ENCODE measurements around the gene CIDEB. TPM values are rescaled to one million over a fixed set of nuclear protein-coding genes. Genes with fewer than 3 reads are reported as not detected.
A peak's percentile ranks its signal among the peaks of the same experiment; 100 is the strongest.

The CIDEB gene
- total RNA-seq, 1 donor from 2014 or later: 2.4 TPM

DNA sequence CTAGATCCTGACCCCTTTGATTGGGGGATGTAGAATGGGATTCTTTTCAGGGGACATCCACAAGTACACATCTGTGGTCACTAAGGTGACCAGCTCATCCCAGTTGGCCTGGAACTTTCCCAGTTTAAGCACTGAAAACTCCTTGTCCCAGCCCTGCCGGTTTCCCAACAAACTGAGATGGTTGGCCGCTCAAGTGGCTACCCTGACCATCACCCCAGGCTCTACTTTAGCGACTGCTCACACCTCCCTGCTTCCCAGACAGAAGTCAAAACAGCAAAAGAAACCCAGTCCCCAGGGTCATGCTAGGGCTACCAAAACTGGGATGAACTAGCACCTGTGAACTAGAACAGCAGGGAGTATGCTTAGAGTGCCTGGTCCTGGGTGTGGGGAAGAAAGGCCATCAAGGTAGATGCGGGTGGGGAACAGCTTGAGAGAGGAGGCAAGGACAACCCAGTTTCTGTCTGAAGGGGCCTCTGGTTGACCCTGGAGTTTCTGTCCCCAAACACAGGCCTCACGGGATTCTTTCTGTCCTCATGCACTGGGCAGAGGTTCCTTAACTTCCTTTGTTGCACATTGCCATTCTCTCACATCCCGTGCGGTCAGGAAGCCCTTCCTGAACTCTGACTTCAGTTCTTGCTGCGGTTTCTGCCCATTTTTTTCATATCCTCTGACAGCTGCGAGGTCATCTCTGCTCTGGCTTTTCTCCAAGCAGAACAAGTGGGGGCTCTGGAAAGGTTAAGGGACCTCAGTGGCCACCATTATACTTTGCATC lies 5.1 kb upstream of the CIDEB start:
- peak; percentile 55 to 79 for DNase-seq (ENCODE audit: low read depth in 2 of 2)

DNA sequence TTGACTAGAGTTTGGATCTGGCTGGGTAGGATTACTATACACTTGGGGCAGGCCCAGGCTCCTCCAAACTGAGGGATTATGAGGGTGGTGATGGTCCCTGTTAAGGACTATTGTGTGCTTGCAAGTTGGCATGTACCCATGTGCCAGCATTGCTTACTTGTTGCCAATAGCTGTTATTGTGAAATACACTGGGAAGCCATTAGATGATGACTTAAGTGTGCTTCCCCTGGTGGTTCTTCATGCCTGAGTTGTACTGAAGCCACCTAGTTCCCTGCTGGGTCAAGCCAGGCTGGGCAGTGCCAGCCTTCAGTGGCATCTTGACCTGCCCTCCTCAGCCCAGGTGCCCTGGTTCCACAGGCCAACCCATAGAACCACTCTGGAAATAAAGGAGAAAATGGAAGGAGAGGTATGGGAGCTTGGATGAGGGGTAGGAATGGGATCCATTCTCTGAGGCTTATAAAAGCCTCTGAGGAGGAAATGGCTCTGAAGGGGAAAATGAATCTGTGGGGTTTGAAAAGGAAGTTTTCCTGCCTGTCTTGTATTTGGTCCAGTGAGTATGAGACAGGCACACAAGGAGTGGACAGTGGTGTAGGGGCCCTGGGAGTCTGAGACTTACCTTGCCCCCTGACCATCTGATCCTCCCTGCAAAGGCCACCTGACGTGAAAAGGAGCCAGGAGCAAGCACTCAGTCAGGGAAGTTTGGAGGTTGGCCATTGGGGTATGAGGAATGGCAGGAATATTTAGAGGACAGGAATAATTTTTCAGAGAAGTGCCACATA lies 4.2 kb upstream of the CIDEB start:
- no peak for DNase-seq (ENCODE audit: low read depth in 2 of 2)

DNA sequence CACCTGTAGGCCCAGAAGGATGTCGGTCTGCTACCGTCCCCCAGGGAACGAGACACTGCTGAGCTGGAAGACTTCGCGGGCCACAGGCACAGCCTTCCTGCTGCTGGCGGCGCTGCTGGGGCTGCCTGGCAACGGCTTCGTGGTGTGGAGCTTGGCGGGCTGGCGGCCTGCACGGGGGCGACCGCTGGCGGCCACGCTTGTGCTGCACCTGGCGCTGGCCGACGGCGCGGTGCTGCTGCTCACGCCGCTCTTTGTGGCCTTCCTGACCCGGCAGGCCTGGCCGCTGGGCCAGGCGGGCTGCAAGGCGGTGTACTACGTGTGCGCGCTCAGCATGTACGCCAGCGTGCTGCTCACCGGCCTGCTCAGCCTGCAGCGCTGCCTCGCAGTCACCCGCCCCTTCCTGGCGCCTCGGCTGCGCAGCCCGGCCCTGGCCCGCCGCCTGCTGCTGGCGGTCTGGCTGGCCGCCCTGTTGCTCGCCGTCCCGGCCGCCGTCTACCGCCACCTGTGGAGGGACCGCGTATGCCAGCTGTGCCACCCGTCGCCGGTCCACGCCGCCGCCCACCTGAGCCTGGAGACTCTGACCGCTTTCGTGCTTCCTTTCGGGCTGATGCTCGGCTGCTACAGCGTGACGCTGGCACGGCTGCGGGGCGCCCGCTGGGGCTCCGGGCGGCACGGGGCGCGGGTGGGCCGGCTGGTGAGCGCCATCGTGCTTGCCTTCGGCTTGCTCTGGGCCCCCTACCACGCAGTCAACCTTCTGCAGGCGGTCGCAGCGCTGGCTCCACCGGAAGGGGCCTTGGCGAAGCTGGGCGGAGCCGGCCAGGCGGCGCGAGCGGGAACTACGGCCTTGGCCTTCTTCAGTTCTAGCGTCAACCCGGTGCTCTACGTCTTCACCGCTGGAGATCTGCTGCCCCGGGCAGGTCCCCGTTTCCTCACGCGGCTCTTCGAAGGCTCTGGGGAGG lies 3.1 kb upstream of the CIDEB start, which contains the start of gene LTB4R:
Gene LTB4R, plus strand, starts transcription at position 857 of the 959 bp plus-strand sequence. CDS start 4,150 bp downstream, outside the sequence.
- peak; percentile 82 to 89 for DNase-seq (ENCODE audit: low read depth in 2 of 2)

DNA sequence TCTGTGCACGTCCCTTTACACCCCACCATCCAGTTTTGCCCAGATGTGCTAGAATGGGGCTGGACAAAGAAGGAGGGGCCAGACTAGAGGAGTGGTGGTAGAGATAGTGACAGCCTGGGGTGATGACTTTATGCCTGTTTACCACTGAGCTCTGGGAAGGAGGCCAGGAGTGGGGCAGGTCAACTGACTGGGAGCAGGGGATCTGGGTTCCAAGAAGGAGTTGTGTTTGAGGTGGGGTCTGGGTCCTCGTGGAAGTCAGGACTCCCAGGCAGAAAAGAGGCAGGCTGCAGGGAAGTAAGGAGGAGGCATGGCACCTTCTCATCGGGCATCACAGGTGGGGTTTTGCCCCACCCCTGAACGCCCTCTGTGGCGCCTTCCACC lies 2.5 kb upstream of the CIDEB start:
- DNase-seq (ENCODE audit: low read depth in 2 of 2): no peak

DNA sequence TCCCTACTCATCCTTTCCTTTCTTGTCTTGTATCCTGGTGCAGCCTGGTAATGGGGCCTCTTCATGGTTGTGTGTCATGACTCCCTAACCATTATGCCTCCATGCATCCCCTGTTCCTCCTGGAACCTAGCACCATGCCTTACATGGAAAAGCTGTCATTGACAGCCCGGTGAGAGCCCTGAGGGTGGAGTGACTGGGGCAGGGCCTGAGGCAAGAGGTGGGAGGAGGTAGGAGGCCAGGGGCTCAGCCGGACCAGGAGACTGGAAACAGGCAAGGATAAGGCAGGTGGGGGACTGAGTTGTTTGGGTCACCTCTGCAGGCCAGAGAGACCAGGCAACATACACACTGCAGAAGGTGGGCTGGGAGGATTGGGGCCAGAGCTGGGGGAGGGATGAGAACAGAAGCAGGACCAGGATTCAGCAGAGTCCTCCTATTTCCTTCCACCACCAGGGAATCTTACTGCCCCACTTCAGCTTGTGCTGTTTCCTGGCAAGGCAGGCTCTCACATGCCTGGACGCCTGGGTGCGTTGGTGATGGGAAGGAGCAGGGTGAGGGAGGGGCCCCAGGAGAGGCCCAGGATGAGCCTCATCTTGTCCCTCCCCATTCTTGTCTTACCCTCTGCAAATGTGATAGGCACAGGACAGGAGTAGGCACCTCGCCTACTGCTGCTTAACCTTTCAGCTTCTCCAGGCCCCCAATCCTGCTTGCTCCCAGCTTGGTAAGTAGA lies 1.9 kb upstream of the CIDEB start, which contains the start of gene LTB4R2:
Gene LTB4R2, plus strand, starts transcription at position 603 of the 727 bp plus-strand sequence. CDS start 525 bp downstream, outside the sequence.
- DNase-seq (ENCODE audit: low read depth in 2 of 2): no peak

DNA sequence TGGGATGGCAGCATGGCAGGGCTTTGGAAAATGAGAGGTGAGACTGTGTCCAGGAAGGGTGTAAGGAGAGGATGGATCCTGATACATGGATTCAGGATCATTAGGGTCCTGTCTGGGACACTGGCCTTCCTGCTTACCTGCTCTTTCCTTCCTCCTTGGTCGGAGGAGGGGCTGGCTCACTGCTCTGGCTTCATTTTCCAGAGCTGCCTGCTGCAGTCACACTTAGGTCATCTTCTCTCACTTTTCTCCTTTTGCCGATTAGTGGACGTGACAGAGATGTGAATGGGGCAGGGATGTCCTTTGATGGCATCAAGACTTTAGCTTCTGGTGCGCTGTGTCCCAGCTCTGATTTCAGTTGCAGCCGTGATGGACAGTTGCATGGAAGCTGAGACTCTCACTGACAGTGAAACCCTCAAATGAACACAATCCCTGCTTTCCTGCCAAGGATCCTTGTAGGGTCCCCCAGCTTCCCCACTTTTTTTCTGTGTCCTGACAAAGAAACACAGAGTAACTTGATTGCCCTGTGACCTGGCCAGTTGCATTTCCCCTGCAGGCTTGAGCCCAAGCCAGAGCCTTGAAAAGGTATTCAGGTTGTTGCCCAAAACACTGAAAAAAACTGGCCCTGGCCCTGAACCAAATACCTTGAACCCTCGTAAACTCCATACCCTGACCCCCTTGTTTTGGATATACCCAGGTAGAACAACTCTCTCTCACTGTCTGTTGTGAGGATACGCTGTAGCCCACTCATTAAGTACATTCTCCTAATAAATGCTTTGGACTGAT lies 756 bp upstream of the CIDEB start:
- no peak for DNase-seq (ENCODE audit: low read depth in 2 of 2)

DNA sequence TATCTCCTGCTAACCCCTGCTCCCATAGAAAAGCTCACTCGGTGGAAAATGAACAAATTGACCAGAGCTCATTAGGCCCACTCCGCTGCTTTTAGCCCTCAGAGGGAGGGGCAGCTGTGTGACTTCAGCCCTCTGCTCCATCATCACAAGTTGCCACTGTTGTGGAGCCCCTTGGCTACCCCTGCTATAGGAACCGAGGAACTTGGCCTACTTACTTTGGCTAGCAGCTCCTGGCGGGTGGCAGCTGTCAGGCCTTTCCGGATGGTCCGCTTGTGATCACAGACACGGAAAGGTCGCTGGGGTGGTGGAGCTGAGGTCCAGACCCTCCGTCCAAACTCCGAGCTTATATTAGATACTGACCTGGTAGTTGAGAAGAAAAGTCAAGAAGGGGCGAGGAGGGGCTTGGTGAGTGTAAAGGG lies 612 bp downstream of the CIDEB start:
- no peak for DNase-seq (ENCODE audit: low read depth in 2 of 2)

DNA sequence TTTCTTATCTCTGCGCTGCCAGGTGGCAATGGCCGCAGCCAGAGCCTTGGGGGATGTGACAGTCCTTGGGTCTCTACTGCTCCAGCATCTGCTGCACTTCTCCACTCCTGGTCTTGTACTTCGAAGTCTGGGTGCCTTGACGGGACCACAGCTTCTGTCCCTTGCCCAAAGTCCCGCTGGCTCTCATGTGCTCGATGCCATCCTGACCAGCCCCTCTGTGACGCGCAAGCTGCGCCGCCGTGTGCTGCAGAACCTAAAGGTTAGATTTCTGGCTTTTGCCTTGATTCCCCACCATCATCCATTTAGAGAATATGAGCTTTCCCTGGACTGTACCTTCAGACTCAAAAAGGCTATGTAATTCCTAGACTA lies 3.8 kb downstream of the CIDEB start:
- no peak for DNase-seq (ENCODE audit: low read depth in 2 of 2)

DNA sequence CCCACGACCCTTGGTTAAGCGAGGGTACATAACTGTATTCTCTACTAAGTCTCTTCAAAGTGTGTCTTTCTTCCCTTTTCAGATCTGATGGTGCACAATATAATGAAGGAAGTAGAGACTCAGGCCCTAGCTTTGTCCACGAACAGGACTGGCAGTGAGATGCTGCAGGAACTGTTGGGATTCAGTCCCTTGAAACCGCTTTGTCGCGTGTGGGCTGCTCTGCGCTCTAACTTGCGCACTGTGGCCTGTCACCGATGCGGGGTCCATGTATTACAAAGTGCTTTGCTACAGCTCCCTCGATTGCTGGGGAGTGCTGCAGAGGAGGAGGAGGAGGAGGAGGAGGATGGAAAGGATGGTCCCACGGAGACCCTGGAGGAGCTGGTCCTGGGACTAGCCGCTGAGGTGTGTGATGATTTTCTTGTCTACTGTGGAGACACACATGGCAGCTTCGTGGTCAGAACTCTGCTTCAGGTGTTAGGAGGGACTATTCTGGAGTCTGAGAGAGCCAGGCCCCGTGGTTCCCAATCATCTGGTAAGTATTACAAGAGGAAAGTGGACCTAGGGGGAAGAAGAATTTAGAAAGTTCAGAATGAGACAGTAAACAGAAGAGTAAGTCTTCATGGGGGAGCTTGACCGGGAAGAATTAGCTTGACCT lies 7.3 kb downstream of the CIDEB start:
- DNase-seq (ENCODE audit: low read depth in 2 of 2): no peak

DNA sequence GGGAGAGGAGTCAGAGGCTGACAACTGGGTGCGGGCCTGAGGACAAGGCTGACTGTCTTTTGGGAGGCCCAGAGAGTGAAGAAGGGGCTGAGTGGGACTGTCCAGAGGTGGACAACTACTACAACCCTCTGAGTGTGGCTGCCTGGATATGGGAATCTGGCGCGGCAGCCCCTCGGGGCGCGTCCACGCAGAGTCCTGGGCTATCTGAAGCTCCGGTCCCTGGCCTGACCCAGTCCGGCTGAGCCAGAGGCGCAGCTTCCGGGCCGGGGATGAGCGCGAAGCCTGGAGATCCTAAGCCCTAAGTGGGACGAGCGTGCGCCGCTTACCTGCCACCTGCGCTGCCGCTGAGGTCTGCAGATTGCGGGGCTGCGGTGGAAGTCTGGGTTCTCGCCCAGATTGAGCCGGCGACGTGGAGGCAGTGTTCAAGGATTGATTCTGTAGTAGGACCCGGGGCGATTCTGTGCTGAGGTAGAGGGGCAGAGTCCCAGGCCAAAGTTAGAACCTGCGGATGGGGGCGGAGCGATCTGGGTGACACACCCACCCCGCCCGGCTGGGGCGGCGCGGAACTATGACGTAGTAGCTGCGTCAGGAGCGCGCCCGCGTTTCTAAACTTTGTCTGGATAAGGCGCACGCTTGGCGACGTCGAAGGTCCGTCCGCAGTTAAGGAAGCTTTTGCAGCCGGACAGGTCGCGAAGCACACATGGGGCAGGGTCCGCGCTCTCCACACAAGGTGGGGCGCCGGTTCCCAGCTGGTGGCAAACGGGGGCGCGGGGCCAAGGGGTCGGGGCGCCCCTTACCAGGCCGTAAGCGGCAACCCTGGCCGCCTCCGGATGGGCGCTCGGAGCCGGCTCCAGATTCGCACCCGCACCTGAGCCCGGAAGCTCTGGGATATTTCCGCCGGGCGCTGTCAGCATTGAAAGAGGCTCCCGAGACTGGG lies 8.3 kb downstream of the CIDEB start, which contains the start of the genes DHRS1 and NOP9:
Gene DHRS1, minus strand, starts transcription at position 526 of the 937 bp plus-strand sequence. CDS start 674 bp downstream, outside the sequence.
Gene NOP9, plus strand, starts transcription at position 596 of the 937 bp plus-strand sequence. Its CDS starts 105 bp downstream, at position 701.
- peak; percentile 76 to 93 for DNase-seq (ENCODE audit: low read depth in 2 of 2)

DNA sequence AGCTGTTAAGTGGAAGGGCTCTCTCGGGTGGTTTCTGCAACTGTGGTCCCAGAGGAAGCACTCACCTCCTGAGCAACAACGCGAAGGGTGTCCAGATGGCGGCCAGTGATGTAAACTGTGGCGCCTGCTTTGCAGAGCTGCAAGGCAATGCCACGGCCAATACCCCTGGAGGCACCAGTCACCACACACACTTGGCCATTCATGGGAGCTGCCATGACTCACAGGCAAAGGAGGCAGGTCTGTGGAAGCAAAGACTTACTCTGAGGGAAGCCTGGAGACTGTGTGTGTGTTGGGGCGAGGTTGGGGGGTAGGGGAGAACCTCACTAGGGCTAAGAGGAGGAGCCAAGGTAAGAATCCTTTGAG lies 8.9 kb downstream of the CIDEB start:
- peak in 1 of 2 donors; percentile 35 for DNase-seq (ENCODE audit: low read depth in 2 of 2)

DNA sequence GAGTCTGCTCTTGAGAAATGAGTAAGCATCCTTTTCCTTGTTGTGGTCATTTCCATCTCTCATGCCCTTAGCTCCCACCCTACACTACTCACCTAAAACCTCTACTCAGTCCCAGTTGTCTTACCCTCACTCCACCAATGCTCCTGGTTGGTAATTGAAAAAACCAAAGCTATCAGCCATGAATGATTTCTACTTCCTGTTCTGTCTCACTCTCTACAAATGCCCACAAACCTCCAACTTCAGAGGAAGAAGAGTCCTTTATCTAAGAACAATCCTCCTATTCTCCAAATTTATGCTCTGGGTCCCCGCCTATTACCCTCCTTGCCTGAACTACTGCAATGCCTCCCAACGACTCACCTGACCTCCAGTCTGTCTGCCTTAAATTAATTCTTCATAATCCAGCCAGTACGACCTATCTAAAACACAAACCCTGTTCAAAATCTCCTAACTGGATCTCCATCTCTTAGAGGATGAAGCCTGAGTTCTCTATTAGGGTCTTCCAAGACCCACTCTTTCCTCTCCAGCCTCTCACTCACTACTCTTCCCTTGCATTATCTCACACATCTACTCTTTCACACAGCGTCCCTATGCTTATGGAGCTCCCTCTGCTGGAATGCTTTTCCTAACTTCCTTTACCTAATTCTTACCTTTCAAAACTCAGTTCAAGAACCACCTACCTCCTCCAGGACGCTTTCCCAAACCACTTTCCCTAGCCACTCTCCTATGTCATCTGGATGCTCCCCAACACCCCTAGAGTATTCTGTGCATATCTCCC lies 10.4 kb downstream of the CIDEB start:
- peak; percentile 29 to 55 for DNase-seq (ENCODE audit: low read depth in 2 of 2)

DNA sequence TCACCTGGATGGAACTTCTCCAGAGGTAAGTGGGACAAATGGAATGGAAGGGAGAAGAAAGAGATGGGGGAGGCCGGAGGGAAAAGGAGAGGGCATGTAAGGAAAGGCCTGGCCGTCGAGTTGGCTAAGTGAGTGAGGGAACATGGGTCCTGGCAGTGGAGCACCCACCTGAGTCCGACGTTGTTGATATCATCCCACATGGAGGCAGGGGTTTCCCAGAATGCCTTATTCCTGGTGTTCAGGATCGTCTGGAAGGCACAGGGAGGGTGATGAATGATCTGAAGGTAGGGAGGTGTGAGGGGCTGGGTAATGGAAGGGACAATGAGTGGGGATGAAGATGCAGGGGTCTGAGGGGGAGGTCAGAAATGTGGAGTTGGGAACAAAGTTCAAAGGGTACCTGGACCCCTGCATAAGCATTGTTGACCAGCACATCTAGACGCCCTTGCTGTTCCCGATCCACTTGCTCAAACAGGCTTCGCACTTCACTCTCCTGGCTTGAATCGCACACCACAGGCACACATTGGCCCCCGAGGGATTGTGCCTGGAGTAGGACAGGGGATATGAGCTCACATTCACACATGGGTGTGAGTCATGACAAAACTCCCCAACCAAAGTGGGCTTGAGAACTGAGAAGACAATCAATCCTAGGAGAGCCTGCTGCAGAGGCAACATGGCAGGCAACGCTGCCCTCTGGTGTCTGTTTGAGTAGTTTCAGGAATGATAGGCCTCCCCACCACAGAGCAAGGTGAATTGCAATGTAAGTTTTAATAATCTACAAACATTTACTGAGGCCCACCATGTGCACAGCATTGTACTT lies 11.2 kb downstream of the CIDEB start:
- DNase-seq (ENCODE audit: low read depth in 2 of 2): peak; percentile 77 to 94

DNA sequence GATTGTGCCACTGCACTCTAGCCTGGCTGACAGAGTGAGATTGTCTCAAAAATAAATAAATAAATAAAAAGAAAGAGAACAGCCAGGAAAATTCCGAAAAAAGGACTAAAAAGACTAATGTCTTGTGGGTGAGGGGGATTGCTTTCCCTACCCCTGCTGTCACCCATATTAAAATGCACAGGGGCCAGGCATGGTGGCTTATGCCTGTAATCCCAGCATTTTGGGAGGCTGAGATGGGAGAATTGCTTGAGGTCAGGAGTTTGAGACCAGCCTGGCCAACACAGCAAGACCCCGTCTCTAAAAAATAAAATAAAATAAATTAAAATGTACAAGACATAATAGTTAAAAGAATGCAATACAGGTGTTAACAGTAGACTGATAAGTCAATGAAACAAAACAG lies 14.3 kb downstream of the CIDEB start:
- DNase-seq (ENCODE audit: low read depth in 2 of 2): no peak

DNA sequence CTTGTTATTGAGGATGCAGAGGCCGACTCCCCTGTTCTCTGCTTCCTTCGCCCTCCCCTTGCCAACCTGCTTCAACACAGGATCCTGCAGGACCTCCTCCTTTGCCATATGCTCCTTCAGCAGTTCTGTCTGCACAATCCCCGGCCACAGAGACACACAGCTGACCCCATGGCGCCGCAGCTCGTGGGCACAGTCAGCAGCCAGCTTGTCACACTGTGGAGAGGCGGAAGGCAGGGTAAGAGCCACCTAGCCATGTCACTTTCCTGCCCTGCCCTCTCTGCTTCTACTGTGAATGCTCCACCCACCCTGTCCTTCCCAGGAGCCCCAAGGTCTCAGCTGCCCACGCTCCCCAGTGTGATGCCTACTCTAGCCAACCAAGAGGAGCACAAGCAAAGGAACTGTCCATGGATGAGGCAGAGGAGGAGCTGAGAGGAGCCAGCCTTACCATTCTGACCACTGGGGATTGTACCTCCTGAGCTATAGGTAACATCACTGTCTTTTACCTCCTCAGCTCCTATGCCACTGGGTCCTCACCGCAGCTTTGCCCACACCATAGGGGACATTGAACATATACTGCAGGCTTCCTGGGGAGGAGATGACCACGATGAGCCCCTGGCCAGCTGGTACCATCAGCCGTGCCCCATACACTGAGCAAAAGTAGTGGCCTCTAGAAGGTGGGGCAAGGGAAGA lies 15.5 kb downstream of the CIDEB start:
- no peak for DNase-seq (ENCODE audit: low read depth in 2 of 2)

Data from dermis microvascular lymphatic vessel endothelial cell (primary cell).